SHP77 treated with DMSO at 0.1 percent for 48 hours (cell line): ENCODE data around the gene CELA2A.

Source experiments
- DNase-seq: peaks from one replicate; lab custom pipeline; 2025; lab: John Stamatoyannopoulos, UW

The CELA2A gene

GRCh38 chr1:15456313-15456954 is at the start of gene CELA2A:
CELA2A (plus strand) TSS chr1:15456732; CDS start chr1:15456754, 22 bp downstream.
- no peak for DNase-seq

GRCh38 chr1:15407580-15407979 is 49.0 kb upstream of the CELA2A start:
- no peak for DNase-seq

DNA sequence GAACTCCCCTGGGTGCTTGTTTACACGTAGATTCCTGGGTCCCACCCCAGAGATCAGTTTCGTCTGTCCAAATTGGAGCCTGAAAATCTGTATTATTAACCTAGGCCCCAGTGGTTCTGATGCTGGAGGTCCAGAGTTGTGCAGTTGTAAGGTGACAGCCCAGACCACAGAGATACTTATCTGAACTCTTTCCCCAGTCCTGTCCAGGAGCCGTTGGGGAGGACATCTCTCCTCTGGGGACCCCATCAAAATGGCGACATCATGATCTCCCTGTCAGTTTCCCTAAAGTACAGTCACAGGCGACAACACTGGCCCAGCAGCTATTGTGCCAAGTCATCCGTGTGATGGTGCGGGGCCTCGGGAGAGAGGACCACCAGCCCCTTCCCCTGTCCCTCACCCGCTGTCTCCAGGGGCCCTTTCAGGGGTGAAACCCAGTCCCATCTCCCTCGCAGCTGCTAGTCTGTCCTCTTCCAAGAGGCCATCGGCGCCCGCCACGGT is 47.6 kb upstream of the CELA2A start:
- no peak for DNase-seq

DNA sequence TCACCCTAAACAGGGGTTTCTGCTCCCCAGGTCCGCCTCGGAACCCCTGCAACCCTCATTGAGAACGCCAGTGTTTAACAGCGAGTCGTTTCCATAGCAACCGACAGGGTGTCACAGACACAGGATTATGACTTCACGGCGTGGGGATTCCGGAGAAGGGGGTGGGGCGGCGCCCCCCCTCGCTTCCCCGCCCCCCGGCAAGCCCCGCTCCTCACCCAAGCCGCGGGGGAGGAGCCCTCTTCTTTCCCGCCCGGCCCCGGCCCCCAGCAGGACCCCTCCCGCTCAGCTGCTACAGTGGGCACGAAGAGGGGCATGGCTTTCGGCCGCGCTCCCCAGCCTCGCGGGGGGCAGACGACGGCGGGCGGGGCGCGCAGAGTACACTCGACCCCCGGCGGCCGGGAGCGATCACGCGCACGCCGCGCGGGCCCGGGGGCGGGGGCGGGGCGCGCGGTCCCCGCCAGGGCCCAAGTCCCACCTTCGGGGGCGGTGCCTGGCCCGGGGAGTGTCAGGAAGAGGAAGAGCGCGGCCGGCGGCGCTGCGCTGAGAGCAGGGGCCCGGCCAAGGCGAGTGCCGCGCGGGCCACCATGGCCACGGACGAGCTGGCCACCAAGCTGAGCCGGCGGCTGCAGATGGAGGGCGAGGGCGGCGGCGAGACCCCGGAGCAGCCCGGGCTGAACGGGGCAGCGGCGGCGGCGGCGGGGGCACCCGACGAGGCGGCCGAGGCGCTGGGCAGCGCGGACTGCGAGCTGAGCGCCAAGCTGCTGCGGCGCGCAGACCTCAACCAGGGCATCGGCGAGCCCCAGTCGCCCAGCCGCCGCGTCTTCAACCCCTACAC is 46.9 kb upstream of the CELA2A start, which contains the start of gene EFHD2:
TSS of gene EFHD2 (plus strand) at position 501 of the 835 bp plus-strand sequence. CDS start at position 585, 84 bp downstream.
- peak; percentile 47 for DNase-seq

GRCh38 chr1:15410223-15410883 is 46.2 kb upstream of the CELA2A start:
- no peak for DNase-seq

- no peak for DNase-seq
Measured at GRCh38 chr1:15410884-15411245, 45.7 kb upstream of the CELA2A start.

DNA sequence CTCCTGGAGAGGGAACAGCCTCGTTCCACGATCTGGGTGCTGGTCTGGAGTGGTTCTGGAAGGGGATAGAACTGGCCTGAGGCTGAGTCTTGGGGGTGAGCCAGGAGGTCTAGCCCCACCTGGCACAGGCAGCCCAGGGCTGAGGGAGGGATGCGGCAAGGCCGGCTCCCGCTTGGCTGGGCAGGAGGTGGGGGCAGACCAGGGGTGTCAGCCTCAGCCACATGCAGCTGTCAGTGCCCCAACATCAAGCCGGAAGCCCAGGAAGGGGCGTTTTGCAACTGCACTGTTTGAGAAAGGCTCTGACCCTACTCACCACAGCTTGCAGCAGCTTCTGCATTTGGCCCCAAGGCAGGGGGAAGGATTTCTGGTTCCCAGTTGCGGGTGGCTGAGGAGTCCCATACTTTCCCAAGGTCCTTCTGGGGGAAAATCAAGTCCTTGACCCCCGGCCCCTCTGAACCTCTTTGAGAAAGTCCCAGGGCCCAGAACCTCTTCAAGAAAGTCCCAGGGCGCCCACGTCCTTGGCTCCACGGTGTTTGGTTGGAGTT is 44.9 kb upstream of the CELA2A start:
- no peak for DNase-seq

- DNase-seq = no peak
Measured at GRCh38 chr1:15412175-15412800, 44.2 kb upstream of the CELA2A start.

GRCh38 chr1:15412843-15413242 is 43.7 kb upstream of the CELA2A start:
- no peak for DNase-seq

DNA sequence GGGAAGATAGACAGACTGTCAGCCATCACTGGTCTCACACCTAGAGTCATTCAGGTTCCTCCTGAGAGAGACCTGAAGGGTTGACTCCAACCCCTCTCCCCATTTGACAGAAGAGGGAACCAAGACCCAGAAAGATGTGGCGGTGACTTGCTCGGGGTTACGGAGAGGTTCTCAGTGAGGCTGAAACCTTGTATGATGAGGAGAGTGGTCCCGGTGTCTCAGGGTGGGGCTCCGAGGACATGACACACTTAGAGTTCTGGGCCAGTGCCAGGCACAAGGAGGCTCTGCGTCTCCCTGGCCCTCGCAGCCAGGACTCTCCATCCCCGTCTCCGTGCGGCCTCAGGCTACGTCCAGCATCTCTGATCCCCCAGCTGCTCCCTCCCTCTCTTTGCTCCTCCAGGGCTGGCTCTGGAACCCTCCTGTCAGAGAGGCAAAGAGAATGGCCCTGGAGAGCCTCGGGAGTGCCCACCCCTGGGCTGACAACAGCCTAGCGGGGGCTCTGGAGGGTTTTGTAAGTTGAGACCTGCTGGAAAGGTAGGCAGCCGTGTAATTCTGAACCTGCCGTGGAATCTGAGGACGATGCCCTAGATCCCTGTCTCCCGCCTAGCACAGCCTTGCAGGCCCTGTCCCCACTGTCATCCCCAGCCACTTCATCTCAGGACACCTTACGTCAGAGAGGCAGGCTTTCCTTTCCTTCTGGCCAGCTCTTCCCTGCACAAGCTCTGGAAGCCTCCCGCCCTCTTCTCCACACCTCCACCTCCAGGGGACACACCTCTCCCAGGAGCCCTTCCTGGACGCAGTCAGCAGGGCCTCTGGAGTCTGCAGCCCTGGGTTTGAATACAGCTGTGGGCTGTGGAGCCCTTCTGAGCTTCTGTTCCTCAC is 42.7 kb upstream of the CELA2A start:
- no peak for DNase-seq

GRCh38 chr1:15414445-15414983 is 42.0 kb upstream of the CELA2A start:
- DNase-seq = no peak

DNA sequence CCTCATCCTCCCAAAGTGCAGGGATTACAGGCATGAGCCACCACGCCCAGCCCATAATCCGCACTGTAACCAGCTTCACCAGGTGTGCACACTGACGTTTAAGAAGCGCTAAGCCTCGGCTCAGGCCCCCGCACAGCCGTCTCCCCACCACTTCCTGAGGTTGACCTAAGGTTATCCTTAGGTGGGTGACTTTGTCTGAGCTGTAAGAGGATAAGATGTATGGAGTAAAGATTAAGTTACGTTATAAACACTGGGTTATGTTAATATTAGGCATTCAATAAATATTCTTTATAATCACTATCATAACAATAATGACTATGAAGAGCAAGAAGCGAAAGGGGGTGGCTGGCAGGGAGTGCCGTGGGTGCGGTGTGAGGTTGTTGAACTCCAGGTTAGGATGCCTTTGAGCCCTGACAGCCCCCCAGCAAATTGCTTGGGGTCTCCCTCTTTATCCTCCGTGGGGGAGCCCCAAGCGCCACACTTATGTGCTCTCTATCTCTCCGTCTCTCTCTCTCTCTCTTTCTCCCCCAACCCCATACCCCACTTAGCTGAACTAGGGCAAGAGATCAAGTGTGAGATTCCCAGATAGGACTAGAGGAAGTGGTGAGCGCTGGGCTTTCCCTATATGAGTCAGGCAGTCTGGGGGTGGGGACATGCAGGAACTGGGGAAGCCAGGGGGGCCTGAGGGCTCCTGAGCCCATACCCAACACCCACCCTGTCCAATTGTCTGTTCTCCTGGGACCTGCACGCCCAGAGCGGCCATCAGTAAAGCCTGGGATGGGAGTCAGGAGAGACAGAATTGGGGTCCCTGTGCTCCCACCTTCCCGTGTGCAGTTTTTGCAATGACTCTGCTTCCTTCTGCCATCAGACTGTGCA is 39.2 kb upstream of the CELA2A start:
- no peak for DNase-seq

DNA sequence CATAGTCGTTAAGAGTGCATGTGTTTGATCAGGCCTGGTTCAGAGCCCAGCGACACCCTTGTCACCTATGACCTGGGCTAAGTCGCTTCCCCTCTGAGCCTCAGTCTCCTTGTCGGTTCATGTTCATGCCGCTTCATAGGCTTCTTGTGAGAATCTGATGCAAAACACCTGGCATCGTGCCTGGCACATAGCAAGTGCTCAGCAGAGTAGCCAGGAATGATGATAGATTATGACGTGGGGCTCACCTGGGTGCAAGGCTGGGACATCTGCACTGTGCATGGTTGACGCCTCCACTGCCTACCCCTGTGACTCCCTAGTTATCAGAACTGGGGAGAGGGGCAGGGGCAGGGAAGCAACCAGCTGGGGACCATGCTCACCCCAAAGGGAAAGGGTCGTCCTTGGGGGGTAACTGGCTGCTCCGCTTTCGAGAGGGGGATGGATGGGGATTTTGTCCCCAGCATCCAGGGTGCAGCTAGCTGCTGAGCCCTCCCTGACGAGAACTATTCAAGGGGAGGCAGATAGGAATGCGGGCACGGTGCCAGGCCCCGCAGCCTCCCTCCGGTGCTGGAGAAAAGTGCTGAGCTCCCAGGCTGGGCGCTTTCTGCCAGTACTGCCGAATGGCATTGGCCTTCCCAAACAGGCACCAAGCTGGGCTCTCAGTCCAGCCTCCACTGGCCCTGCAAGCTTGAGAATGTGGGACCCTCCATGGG is 37.6 kb upstream of the CELA2A start:
- no peak for DNase-seq

GRCh38 chr1:15420853-15421465 is 35.6 kb upstream of the CELA2A start:
- DNase-seq = no peak

GRCh38 chr1:15422871-15423270 is 33.7 kb upstream of the CELA2A start:
- DNase-seq = no peak

DNA sequence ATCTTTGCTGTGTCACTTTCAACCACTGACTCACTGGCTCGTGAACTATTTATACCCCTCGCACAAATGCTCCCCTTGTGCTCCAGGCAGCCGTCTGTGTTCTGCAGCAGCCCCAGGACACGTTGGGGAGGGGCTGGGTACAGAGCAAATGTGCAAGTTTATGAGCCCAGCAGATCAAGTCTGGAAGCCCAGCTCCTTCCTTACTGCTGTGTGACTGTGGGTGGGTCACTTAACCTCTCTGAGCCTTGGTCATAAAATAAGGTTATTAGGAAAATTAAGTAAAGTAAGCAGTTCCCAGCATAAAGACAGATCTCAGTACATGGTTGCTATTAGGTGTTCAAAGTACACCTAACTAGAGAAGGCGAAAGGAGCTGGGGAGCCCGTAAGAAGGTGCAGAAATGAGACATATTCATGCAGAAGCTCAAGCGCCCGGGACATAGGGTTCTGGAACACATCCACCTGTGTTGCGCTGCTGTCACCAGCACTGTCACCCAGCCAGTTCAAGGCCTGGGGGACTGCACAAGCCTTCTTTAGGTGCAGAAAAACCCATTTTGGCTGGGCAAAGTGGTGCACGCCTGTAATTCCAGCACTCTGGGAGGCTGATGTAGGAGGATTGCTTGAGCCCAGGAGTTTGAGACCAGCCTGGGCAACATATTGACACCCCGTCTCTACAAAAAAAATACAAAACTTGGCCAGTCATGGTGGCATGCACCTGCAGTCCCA is 33.0 kb upstream of the CELA2A start:
- no peak for DNase-seq

DNA sequence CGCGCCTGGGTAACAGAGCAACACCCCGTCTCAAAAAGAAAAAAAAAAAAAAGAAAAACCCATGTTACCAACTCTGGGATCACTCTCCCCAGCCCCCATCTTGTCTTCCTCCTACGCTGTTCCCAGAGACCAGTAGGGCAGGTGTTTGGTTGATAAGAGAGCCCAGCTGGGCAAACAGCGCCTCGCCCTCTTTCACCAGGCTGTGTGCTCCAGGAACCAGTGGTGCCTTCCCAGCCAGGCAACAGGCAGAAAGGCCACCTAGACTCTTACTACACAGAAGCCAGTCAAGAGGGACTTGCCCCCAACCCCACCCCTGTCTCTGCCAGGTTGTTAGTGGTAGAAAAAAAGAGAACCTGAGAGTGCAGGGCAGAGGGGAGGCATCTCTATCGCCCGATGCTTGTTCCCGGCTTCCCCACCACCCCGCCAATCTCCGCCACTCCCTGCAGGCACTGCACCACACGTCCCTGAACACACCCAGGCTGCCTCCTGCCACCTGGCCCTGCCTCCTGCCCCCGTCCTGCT is 32.3 kb upstream of the CELA2A start:
- DNase-seq = peak; percentile 97

DNA sequence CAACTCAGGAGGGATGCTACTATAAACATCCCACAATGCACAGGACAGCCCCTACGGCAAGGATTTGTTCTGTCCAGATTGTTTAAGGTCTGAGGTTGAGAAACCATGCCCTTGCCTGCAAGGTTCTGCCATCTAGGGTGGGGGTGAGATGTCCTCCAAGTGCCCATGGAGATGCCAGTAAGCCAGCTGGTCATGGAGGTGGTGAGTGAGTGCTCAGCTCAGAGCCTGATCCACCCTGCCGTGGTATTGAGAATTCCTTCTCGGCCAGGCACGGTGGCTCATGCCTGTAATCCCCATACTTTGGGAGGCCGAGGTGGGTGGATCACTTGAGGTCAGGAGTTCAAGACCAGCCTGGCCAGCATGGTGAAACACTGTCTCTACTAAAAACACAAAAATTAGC is 31.6 kb upstream of the CELA2A start:
- no peak for DNase-seq
